GM12873 (cell line): ENCODE results near the gene FNBP1L.

ENCODE experiments used
- TF ChIP-seq, protein P1 (sequence below): IDR thresholded peaks from 2 replicates; pipeline ENCODE4 v1.5.1; 2012; ENCODE audit warnings: low read depth, mild to moderate bottlenecking, moderate library complexity, low read length, control low read depth; ENCODE audit not compliant: insufficient read depth; ENCODE audit errors: missing control alignments

FNBP1L gene

DNA sequence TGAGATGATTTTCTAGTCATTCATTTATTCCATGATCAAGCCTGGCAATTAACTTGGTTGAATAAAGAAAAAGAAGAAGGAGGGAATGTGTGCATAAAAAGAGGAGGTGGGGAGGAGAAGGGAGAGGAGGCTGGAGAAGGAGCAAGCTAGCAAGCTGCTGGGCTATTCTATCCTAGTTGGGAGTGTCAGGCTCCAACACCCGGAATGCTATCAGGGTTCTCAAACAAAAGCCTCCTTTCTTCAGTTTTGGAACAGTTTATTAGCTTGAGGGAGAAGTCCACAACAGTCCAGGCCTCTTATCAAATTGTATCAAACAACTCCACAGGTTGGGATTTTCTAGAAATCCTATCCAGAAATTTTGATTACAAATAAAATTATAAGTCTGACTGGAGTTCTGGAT, 153.8 kb downstream of the FNBP1L start:
- TF ChIP-seq, protein P1, sequence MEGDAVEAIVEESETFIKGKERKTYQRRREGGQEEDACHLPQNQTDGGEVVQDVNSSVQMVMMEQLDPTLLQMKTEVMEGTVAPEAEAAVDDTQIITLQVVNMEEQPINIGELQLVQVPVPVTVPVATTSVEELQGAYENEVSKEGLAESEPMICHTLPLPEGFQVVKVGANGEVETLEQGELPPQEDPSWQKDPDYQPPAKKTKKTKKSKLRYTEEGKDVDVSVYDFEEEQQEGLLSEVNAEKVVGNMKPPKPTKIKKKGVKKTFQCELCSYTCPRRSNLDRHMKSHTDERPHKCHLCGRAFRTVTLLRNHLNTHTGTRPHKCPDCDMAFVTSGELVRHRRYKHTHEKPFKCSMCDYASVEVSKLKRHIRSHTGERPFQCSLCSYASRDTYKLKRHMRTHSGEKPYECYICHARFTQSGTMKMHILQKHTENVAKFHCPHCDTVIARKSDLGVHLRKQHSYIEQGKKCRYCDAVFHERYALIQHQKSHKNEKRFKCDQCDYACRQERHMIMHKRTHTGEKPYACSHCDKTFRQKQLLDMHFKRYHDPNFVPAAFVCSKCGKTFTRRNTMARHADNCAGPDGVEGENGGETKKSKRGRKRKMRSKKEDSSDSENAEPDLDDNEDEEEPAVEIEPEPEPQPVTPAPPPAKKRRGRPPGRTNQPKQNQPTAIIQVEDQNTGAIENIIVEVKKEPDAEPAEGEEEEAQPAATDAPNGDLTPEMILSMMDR = no peak

DNA sequence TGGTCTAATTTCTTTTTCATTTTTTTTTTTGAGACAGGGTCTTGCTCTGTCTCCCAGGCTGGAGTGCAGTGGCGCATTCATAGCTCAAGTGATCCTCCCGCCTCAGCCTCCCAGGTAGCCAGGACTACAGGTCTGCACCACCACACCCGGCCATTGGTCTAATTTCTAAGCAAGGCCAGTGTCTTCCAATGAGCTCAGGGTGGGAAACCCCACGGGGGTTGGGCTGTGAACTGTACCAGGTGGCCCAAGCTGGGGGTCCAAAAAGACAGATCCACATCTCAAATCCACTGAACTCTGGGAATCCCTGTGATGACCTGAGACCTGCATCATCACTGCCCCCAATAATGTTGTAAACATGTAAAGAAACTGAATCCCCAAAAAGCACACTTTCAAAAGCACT, 154.2 kb downstream of the FNBP1L start:
- TF ChIP-seq, protein P1 = no peak

DNA sequence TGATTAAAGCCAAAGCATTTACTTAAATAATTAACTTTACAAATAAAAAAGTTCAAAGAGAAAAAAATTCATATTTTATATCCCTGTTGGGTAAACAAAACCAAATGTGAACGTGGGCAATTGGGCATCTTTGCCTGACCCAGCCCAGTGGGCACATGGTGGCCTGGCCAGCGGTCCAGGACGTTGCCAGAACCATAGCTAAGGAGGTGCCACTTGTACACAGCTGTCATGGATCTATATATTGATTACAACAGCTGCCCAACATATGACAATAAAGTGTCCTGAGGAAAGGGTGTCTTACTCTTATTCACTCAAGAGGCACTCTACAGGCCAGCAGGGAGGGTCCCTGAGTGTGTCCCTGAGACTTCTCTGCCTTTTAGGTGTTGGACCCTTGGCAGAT, 155.2 kb downstream of the FNBP1L start:
- TF ChIP-seq, protein P1 = no peak

DNA sequence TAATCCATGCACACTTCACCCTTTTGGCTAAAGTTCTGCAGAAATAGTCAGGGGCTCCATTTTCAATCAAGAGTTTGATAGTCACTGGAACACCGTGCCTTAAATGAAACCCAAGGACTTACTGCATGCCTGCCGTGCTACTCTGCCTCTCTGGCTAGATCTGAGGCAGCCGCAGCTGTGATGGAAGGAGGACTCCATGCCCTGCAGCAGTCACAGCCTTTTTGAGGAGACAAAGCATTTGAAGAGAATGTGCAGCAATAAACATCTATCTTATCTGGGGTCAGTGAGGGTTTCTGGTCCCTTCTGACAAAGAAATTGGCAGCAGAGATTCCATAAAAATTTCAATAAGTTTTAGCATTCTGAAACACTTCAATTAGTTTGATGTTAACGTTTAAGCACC, 155.7 kb downstream of the FNBP1L start:
- TF ChIP-seq, protein P1 = no peak
